T-helper 1 cell treated with Interleukin-12 subunit alpha and Interleukin-12 subunit beta and Interleukin-4 antibody, amounts not matched to agents 30 ng/mL and 1 ng/mL, for 36 hours (primary cell): ENCODE results near the gene FCHSD2. TPM values are rescaled to one million over a fixed set of nuclear protein-coding genes. Genes with fewer than 3 reads are reported as not detected.

ENCODE experiments used
- intact Hi-C: fragments of 100-400 bp; cut with micrococcal nuclease; formaldehyde crosslinking; loops from one replicate; pipeline ENCODE4 v1.15.1; 2024
- total RNA-seq: library from RNA; stranded (reverse); gene quantifications from 2 replicates; pipeline ENCODE4 v1.2.3, GENCODE V29; 2022

The FCHSD2 gene
- total RNA-seq, 1 donor from 2014 or later = 62.6 TPM

DNA sequence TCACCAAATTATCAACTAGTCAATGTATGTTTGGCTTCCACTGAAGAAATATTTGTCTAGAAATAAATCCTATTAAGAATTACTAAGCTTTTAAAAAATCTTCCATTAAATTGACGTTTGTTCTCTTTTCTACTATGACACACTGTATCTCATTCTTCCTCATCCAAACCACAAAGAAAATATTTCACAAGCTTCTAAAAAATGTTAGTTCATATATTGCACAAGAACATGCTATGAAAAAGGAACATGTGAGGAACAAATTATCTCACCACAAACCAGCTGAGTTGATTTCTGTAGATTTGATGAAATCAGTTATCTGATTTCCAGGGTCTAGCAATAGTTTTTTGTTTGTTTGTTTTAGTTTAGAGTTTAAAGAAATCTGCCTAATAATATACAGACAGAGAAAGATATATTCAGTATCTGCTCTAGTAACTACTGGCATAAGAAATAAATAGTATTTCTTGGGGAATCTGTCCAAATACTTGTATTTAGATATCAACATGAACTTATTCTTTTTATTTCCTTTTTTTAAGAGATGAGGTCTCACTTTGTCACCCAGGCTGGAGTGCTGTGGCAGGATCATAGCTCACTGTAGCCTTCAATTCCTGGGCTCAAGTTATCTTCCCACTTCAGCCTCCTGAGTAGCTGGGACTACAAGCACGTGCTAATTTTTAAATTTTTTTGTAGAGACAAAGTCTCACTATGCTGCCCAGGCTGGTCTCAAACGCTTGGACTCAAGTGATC lies 166.2 kb downstream of the FCHSD2 start:
- intact Hi-C loops = loop anchor here (10.0 kb wide), 1 partner anchor 269 kb away; no protein-coding TSS in a partner anchor

DNA sequence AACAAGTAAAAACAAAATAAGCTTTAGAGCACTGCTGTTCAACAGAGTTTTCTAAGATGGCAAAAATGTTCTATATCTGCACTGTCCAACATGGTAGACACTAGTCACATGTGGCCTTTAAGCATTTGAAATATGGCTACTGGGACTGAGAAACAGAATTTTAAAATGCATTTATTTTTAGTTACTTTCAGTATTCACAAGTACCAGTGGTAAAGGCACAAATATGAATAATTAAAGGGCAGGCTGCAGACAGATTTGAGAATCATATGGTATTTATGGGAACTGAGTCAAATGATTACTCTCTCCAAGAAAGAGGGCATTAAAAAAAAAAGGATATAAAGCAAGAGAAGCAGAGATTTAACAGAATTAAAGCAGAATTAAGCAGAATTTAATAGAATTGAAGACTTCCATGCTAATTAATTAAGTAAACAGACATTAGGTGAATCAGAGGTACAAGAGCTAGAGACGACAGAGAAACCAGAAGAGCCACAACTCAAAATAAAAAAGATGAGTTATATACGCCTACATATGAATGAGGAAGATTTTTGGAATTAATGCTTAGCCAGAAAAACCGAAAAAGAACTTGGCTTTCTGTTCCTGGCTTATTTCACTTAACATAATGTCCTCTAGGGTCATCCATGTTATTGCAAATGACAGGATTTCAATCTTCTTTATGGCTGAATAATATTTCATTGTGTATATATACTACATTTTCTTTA lies 167.5 kb downstream of the FCHSD2 start:
- intact Hi-C loops = loop anchor here (10.0 kb wide), 1 partner anchor 270 kb away; no protein-coding TSS in a partner anchor

DNA sequence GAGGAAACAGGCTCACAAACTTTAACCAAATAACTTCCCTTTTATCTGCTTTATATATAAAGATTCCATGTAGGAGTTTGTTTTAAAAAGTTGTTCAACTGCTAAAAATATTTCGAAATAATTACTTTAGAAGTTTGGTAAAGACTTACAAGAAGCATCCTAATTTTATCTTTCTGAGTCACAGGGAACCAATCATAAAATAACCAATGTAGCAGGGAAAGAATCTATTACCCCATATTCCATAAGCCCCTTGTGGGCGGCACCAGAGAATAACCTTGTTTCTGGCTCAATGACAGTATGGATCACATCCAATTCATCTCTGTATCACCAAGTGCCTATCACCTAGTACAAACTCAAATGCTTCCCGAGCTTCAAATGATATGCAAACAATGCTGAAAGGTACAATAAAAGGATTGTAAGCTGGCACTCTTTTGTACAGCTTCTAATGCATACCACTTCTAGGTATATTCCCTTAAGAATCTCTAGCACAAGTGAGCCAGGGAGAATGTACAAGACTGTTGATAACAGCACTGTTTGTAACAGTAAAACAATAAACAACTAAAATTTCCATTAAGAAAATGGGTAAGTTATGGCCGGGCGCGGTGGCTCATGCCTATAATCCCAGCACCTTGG lies 169.5 kb downstream of the FCHSD2 start:
- intact Hi-C loops = loop anchor here (10.0 kb wide), 1 partner anchor 272 kb away; no protein-coding TSS in a partner anchor

DNA sequence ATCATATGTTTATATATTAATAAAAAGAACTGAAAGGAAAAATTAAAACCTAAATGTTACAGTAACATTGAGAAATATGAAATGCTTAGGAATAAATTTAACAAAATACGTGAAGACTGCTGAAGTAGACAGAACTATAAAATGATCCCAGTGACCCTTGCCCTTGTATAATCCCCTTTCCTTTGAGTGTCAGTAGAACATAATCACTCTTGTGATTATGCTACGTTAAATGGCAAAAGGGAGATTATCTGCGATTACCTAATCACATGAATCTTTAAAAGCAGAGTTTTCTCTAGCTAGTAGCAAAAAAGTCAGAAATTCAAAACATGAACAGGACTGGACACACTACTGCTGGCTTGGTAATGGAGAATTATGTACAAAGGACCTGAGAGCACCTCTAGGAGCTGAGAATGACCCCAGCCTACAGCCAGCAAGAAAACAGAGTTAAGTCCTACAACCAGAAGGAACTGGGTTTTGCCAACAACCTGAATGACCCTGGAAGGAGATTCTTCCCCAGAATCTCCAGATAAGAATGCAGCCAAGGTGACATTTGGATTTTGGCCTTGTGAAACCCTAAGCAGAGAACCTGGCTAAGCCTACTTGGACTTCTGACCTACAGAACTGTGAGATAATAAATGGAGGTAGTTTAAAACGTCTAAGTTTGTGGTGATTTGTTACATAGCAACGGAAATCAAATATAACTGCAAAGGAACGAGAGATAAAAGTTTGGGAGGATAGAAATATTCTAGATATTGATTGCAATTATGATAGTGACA lies 170.7 kb downstream of the FCHSD2 start:
- intact Hi-C loops = loop anchor here (2.0 to 10.0 kb wide), 2 partner anchors 63 to 273 kb away; no protein-coding TSS in a partner anchor

DNA sequence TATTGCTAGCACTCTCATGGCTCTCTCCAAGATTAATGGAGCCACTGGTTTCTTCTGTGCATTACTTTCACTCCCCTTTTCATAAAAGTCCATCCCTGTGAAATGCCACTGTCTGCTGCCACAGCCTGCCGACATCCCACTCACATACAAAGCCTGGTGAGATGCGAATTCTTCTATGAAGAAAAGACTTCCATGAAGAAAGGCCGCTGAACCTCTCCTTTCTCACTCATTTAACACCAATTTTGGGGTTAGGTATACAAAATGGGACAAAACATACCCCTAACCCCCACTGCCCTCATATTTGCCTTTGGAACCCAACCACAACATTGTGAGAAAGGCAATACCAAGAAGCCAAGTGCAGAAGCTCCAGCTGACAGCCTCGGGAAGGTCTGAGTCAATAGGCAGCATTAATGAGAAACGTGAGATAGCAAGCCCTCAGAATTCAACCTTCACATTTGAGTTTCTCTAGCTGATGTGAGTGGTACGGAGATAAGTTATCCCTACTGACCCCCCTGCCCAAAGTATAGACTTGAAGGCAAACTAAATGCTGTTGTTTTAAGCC lies 171.5 kb downstream of the FCHSD2 start:
- intact Hi-C loops = loop anchor here (1.0 to 10.0 kb wide), 3 partner anchors 64 to 274 kb away; no protein-coding TSS in a partner anchor

DNA sequence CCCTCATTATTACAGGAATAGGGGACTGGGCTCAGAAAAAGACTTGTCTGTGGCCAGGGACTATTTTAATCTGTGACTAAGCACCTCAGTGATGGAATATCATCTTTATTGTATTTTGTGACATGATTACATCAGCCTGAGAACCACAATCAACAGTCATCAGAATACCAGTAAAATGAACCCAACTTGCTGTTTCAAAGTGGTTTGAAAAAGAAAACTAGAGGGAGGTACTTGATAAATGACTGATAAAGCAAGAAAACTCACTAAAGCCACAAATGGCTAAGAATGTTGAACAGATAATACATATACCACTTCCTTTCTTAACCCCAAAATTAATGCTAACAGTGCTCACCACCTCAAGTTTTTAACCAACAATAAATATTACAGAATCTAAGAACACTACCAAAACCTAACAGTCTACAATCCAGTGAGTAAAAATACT lies 172.2 kb downstream of the FCHSD2 start:
- intact Hi-C loops = loop anchor here (1.0 to 10.0 kb wide), 4 partner anchors 65 to 275 kb away; no protein-coding TSS in a partner anchor

DNA sequence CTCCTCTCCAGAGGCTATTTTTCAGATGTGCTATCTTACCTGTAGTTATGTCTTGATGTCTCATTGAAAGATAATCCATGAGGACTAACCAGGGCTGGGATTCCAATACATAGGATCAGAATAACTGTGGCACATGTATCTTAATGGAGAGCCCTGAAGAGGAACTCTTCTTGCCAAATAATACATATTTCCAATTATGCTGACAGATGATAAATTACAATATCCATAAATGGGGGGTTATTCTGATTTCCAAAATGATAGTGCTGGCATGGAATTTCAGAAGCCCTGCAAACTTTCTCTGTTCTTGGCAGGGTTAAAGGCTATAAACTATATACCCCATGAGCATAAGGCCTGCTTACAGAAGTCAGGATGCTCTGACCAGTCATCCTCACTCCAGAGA lies 173.7 kb downstream of the FCHSD2 start:
- intact Hi-C loops = no loop called here

DNA sequence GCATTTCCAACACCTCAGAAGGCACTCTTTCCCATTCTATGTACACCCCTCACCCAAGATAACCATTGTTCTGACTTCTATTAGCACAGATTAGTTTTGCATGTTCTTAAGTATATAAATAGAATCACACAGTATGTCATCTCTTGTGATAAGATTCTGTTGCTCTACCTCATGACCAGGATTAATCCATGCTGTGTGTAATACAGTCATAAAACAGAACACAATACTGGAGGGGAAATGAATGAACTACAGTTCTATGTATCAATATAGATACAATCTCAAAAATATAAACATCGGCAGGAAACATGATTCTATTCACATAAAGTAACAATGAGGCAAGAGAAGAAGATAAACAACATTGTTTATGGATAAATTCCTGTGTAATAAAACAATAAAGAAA lies 176.4 kb downstream of the FCHSD2 start:
- intact Hi-C loops = no loop called here

DNA sequence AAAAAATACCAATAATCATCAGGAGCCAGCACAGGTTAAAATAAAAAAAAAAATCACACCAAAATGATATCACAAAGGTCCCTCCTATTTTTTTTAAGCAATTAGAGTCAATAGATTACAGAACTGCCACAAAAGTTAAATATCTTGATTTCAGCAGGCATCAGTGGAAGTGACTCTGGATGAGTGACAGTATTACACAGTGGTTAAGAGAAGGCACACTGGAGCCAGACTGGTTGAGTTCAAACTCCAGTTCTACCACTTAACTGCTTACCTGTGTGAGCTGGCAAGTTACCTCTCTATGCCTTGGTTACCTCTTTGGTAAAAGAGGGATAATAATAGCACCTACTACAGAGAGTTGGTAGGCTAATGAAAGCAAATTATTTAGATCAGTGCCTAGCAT lies 179.4 kb downstream of the FCHSD2 start:
- intact Hi-C loops = no loop called here

DNA sequence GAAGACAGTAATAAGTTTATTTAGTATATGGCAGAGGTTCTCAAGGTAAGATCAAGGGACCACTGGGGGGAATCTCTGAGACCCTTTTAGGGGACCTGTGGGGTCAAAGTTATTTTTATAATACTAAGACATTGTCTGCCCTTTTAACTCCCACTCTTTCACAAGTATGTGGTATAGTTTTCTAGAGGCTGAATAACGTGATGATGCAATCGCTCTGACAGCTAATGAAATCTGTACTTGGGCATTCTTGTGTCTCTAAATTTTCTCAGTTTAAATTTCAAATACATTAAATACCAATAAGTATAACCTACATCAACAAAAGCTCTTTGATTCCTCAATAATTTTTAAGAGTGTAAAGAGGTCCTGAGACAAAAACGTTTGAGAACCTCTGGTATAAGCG lies 180.0 kb downstream of the FCHSD2 start:
- intact Hi-C loops = no loop called here

DNA sequence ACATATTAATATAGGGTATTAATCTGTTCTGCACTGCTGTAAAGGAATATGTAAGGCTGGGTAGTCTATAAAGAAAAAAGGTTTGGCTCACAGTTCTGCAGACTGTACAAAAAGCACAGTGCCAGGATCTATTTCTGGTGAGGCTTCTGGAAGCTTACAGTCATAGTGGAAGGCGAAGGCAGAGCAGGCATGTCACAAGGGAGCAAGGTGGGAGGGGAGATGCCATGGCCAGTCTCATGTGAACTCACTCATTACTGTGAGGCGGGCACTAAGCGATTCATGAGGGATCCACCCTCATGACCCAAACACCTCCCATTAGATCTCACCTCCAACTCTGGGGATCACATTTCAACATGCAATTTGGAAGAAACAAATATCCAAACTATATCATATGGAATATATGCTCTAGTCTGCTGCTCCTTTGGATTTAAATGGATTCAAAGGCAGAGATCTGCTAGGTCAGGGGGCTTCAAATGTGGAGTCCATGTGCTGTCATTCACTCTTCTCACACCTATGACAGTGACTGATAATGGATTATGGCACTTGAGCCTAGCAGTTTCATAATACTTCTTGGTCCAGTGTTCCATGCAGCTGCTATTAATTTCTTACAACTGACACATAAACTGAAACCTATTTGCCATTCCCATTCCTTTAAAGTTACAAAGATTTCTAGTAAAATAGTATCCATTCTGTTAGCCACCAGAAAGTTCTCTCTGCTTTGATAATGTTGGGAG lies 182.0 kb downstream of the FCHSD2 start:
- intact Hi-C loops = no loop called here

DNA sequence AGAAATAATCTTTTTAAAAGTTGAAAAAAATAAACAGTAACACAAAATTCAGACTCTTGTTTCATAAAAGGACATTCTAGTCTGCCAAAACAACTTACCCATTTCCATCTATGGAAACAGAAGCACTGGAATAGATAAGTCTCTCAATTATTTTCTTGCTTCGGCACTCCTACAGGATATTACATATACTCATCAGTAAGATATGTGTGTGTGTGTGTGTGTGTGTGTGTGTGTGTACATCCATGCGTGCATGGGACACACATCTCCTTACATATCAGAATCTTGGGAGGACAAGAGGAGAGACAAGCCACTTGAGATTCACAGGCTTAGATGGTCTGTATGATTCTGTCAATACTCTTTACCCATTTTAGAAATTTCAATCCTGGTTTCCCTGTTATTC lies 183.3 kb downstream of the FCHSD2 start:
- intact Hi-C loops = no loop called here

DNA sequence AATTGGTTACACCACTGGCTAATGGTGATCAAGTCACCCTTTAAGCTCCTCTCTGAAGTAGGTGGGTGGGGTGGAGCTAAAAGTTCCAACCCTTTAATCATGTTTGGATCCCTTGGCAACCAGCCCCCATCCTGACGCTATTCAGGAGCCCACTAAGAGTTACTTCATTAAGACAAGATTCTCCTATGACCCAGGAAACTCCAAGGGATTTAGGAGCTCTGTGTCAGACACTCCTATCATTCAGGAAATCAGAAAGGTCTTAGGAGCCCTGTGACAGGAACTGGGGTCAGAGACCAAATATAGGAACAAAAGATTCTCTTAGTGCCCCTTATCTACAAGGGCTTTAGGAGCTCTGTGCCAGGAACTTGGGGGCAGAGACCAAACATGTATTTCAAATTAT lies 186.7 kb downstream of the FCHSD2 start:
- intact Hi-C loops = no loop called here

DNA sequence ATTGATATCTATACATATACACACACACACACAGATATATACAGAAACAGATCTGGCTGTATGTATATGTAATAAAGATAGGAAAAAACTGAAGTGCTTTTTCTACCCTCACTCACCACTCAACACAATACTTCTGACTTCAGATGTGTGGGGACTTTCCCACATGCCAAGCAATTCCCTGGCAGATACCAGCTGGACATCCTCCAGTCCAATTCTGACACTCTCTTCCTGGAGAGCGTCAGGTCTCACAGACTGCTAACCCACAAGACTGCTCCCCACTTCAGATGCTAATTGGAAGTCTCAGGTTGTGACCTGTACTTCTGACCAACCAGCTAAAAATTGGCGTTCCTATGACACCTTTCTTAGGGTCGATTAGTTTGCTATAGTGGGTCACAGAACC lies 187.3 kb downstream of the FCHSD2 start:
- intact Hi-C loops = no loop called here

DNA sequence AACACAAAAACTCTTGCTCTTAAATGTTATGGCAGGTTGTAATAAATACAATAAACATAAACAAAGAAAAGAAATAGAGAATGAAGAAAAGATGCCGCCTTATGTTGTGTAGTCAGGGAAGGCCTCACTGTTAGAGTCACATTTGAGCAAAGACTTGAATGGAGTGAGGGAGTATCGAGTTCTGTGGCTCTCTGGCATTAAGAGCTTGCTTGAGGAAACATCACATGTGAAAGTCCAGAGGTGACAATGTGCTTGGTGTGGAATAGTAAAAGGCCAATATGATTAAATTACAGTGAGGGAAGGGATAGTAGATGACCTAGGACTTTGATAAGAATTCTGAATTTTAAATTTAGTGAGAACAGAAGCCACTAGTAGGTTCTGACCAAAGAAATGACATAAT lies 188.5 kb downstream of the FCHSD2 start:
- intact Hi-C loops = no loop called here

DNA sequence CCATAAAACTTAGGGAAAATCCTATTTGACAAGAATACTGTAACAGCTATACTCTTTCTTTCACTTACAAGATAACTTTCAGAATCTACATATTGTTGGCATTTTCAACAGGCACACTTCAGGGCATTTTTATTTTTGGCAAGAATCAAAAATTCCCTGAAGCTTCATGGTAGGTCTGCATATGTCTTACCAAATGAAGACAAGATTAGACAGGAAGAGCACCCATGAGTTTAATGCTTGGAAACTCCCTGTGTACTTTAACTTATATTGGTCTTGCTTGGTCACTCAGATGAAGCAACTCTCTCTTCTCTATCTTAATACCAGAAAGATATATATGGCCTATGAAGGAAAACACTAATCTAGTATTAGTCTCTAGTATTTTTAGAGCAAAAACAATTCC lies 190.2 kb downstream of the FCHSD2 start:
- intact Hi-C loops = no loop called here

DNA sequence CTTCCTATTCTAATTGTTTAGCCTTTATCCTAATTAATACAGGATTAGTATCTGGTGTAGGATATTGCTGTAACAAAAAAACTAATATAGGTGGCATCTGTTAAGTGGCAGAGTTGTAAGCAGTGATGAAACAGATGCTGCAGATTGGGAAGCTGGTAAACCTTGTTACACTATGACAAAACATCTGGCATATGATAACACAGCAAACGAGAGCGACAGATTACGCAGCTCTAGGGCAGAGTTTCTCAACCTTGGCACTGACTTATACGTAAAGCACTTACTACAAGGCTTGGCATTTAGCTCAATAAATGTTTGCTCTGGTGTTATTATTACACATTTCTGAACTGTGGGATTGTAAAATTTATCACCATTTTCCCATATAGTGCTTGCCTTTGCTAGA lies 190.9 kb downstream of the FCHSD2 start:
- intact Hi-C loops = no loop called here

DNA sequence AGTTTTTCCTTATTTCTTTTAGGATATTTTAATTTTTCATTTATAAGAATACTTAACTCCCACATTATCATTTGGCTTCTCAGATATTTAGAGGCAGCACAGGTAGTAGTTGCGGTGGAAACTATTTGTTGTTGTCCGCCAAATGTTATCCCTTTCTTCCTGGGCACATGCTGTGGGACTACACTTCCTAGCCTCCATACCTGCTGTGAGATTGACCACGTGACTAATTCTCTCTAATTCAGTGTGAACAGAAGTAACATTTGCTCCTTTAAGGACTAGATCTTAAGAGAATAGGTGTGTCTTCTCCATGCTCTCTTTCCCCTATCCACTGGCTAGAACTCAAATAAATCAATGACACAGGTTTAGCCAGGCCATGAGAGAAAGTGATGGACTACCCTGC lies 191.4 kb downstream of the FCHSD2 start:
- intact Hi-C loops = no loop called here

DNA sequence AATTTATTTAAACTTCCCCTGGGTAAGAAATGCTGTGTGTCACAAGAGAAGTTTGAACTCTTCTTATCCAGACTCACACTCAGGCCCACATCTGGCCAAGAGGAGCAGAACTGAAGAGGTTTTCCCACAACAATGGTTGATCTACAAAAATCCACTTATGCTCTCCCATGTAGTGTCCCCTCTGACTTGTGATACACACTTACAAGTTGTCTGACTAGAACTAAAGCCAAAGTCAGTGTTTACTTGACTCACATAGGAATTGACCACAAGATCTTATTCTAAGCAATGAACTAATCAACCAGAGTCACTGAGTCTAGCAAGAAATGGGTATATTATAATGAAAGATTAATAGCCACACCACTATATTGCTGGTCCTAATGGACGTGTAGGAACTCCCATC lies 194.9 kb downstream of the FCHSD2 start:
- intact Hi-C loops = no loop called here

DNA sequence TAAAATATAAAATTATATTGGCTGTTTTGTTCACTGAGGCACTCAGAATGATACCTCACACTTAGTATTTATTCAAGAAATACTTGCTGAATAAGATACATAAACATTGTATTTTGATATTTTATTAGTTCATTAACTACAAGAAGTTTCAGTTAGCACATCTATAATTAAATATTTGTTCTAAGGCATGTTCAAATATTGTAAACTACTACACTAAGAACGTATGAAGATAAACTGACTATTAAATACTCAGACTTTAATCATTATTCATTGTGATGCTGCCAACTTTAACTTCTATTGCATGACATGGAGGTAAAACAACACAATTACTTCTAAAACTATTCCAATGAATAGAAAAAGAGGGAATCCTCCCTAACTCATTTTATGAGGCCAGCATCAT lies 198.5 kb downstream of the FCHSD2 start:
- intact Hi-C loops = no loop called here
